ENCODE measurements around the gene NTF3.

NTF3 gene

GRCh38 chr12:5390174-5390799 lies 41.6 kb upstream of the NTF3 start:
- H3K4me3 ChIP-seq (ENCODE audit: low read depth in 1 of 2, low read length in 2 of 2) = no peak overlapping the region
- no peak for DNase-seq
- no peak overlapping the region for H3K27ac ChIP-seq (ENCODE audit: low read length)
- no peak for TF ChIP-seq EZH2 (IDR thresholded peaks at IDR 0.05; ENCODE audit: borderline replicate concordance, low read depth, low read length, severe bottlenecking)
- TF ChIP-seq CTCF (IDR thresholded peaks at IDR 0.05; ENCODE audit: borderline replicate concordance, extremely low read depth, low read length, poor library complexity, severe bottlenecking) = no peak
- H3K4me1 ChIP-seq (ENCODE audit: insufficient read depth, low read length) = no peaks in the 10 kb centered on the region
- ATAC-seq (ENCODE audit: insufficient read depth, low read depth) = no peak
- H3K79me2 ChIP-seq (ENCODE audit: insufficient read depth, low read length) = no peaks in the 10 kb centered on the region
- peaks cover 5% of the 10 kb centered on the region for H3K27me3 ChIP-seq (ENCODE audit: insufficient read depth, low read length, poor library complexity)
- no peaks in the 10 kb centered on the region for H3K36me3 ChIP-seq (ENCODE audit: insufficient read depth, low read length)
- no peaks in the 10 kb centered on the region for H3K9me3 ChIP-seq (ENCODE audit: insufficient read depth, low read length, severe bottlenecking)
- no peak overlapping the region for H3K9ac ChIP-seq (ENCODE audit: low read depth, low read length)
- no peak overlapping the region for H3K4me2 ChIP-seq (ENCODE audit: insufficient read depth, low read length)
- no peak overlapping the region for H2AFZ ChIP-seq (ENCODE audit: low read depth, low read length)
- no peaks in the 10 kb centered on the region for H4K20me1 ChIP-seq (ENCODE audit: insufficient read depth, low read length)

- TF ChIP-seq EZH2 (IDR thresholded peaks at IDR 0.05; ENCODE audit: borderline replicate concordance, low read depth, low read length, severe bottlenecking) = no peak
- no peak for TF ChIP-seq CTCF (IDR thresholded peaks at IDR 0.05; ENCODE audit: borderline replicate concordance, extremely low read depth, low read length, poor library complexity, severe bottlenecking)
- no peak overlapping the region for H3K9ac ChIP-seq (ENCODE audit: low read depth, low read length)
- DNase-seq = no peak
- no peak overlapping the region for H3K4me2 ChIP-seq (ENCODE audit: insufficient read depth, low read length)
- no peaks in the 10 kb centered on the region for H3K4me1 ChIP-seq (ENCODE audit: insufficient read depth, low read length)
- H3K4me3 ChIP-seq (ENCODE audit: low read depth in 1 of 2, low read length in 2 of 2) = no peak overlapping the region
- H3K9me3 ChIP-seq (ENCODE audit: insufficient read depth, low read length, severe bottlenecking) = no peaks in the 10 kb centered on the region
- no peak for ATAC-seq (ENCODE audit: insufficient read depth, low read depth)
- no peaks in the 10 kb centered on the region for H4K20me1 ChIP-seq (ENCODE audit: insufficient read depth, low read length)
- no peak overlapping the region for H2AFZ ChIP-seq (ENCODE audit: low read depth, low read length)
- H3K79me2 ChIP-seq (ENCODE audit: insufficient read depth, low read length) = no peaks in the 10 kb centered on the region
- peaks cover 7% of the 10 kb centered on the region for H3K27me3 ChIP-seq (ENCODE audit: insufficient read depth, low read length, poor library complexity)
- no peaks in the 10 kb centered on the region for H3K36me3 ChIP-seq (ENCODE audit: insufficient read depth, low read length)
- H3K27ac ChIP-seq (ENCODE audit: low read length) = no peak overlapping the region
Observed at GRCh38 chr12:5391653-5392052, 40.3 kb upstream of the NTF3 start.

- H3K4me1 ChIP-seq (ENCODE audit: insufficient read depth, low read length) = no peaks in the 10 kb centered on the region
- no peaks in the 10 kb centered on the region for H3K9me3 ChIP-seq (ENCODE audit: insufficient read depth, low read length, severe bottlenecking)
- H2AFZ ChIP-seq (ENCODE audit: low read depth, low read length) = no peak overlapping the region
- no peak overlapping the region for H3K4me3 ChIP-seq (ENCODE audit: low read depth in 1 of 2, low read length in 2 of 2)
- no peaks in the 10 kb centered on the region for H4K20me1 ChIP-seq (ENCODE audit: insufficient read depth, low read length)
- DNase-seq (no peak), ATAC-seq (ENCODE audit: insufficient read depth, low read depth) (no peak)
- H3K9ac ChIP-seq (ENCODE audit: low read depth, low read length) = no peak overlapping the region
- H3K27me3 ChIP-seq (ENCODE audit: insufficient read depth, low read length, poor library complexity) = peaks cover 7% of the 10 kb centered on the region
- TF ChIP-seq EZH2 (IDR thresholded peaks at IDR 0.05; ENCODE audit: borderline replicate concordance, low read depth, low read length, severe bottlenecking) (no peak), CTCF (IDR thresholded peaks at IDR 0.05; ENCODE audit: borderline replicate concordance, extremely low read depth, low read length, poor library complexity, severe bottlenecking) (no peak)
- no peaks in the 10 kb centered on the region for H3K36me3 ChIP-seq (ENCODE audit: insufficient read depth, low read length)
- no peak overlapping the region for H3K4me2 ChIP-seq (ENCODE audit: insufficient read depth, low read length)
- H3K27ac ChIP-seq (ENCODE audit: low read length) = no peak overlapping the region
- H3K79me2 ChIP-seq (ENCODE audit: insufficient read depth, low read length) = no peaks in the 10 kb centered on the region
Observed at GRCh38 chr12:5392961-5393360, 38.9 kb upstream of the NTF3 start.

All from DND-41 (cell line).